NCI-H187 (cell line): Measurements from ENCODE around the gene DRICH1.
"Not testable (repeated sequence)": the region's sequence is repeated elsewhere in the genome, so short reads cannot be mapped to it uniquely, and the experiment has no call there.

Experiments used
- DNase-seq, 2 experiments: peaks; one replicate each; lab custom pipeline; 2025; lab: John Stamatoyannopoulos, UW

Gene DRICH1

GRCh38 chr22:23649071-23649501, 17.0 kb upstream of the DRICH1 start:
- no peak for DNase-seq

GRCh38 chr22:23646526-23646925, 14.4 kb upstream of the DRICH1 start:
- DNase-seq: not testable (repeated sequence)

- DNase-seq: not testable (repeated sequence)
Measured at GRCh38 chr22:23640206-23640605, 8.1 kb upstream of the DRICH1 start.

GRCh38 chr22:23639661-23640060, 7.5 kb upstream of the DRICH1 start:
- no peak for DNase-seq

- DNase-seq: no peak
Measured at GRCh38 chr22:23638611-23639010, 6.5 kb upstream of the DRICH1 start.

DNA sequence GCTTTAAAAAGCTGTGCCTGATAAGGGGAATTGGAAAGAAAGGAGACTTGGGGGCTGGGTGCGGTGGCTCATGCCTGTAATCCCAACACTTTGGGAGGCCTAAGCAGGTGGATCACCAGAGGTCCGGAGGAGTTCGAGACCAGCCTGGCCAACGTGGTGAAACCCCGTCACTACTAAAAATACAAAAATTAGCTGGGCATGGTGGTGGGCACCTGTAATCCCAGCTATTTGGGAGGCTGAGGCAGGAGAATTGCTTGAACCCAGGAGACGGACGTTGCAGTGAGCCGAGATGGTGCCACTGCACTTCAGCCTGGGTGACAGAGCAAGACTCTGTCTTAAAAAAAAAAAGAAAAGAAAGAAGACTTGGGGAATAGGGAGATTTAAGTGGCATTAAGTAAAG, 3.2 kb upstream of the DRICH1 start:
- not testable (repeated sequence) for DNase-seq

GRCh38 chr22:23628056-23628743, 3.9 kb downstream of the DRICH1 start:
- DNase-seq: not testable (repeated sequence)

- not testable (repeated sequence) for DNase-seq
Measured at GRCh38 chr22:23627401-23628055, 4.6 kb downstream of the DRICH1 start.

- no peak for DNase-seq
Measured at GRCh38 chr22:23626286-23626975, 5.7 kb downstream of the DRICH1 start.

- no peak for DNase-seq
Measured at GRCh38 chr22:23622634-23623033, 9.5 kb downstream of the DRICH1 start.

DNA sequence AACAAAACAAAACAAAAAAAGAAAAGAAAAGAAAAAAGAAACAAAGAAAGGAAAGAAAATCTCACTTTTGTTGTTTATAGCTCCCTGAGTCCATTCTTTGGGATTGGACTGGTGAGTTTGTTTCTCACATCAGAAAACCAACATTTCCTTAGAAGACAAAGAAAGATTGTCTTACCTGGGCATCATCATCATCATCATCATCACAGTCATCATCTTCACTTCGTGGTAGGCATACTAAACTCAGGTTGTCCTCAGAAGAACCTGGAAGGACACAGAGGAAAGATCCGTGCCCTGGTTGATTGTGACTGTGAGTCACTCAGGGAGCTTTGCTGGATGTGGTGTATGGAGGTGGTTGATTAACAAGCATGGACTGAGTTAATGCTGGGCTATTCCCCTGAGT, 10.2 kb downstream of the DRICH1 start:
- not testable (repeated sequence) for DNase-seq

DNA sequence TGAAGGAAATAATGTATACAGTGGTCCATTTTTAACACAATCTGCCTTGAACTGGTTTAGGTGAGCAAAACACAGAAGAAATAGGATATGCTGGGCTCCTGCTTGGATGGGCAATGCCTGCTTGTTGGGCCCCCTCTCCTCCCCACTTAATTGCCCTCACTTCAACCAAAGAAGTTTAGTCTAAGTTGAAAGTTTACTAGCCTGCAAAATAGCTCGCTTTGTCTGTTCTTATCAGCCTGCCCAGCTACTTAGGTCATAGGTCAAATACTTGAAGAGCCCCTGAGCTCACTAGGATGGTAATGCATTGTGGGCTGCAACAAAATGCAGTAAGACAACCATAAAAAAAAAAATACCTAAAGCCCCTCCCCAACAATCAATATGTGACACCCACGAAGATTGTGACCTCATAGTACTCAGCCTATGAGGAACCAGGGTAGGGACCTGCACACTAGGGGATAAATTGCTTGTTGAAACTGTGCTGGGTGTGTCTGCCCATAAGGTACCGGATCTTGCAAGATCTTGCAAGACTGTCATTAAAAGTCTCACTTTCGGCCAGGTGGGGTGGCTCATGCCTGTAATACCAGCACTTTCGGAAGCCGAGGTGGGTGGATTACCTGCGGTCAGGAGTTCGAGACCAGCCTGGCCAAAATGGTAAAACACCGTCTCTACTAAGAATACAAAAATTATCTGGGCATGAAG, 10.9 kb downstream of the DRICH1 start:
- DNase-seq: no peak

DNA sequence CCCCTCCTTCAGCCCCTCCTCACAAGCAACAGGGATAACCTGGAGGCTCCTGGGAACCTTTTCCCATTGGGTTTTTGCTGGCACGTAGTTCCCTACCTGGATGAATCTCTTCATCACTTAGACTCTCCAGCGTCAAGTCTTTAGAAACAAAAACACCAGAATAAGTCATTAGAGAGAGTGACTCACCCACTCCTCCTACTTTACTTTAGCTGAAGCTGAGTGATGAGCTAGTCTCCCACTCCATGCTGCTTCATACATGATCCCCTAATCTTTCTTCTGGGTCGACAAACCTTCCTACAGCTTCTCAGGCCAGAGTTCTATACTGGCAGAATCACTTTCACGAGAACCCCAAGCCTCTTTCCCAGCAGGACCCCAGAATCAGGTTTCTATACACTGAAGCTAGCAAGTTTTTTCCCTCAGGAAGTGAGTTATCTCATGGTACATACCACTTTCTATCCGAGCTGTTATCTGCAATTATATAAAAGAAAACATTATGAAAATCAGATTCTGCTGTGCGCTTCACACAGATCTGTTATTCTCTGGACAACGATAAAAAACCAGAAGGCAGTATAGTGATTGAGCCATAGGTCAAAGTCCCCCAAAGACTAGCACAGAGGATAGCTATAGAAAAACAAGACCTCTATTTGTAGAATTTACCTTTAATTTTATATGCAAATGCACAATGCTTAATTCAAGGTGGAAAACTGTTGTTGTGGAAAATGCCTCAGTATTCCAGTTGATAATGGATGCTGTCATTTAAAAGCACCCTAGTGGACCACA, 18.7 kb downstream of the DRICH1 start:
- DNase-seq: no peak

DNA sequence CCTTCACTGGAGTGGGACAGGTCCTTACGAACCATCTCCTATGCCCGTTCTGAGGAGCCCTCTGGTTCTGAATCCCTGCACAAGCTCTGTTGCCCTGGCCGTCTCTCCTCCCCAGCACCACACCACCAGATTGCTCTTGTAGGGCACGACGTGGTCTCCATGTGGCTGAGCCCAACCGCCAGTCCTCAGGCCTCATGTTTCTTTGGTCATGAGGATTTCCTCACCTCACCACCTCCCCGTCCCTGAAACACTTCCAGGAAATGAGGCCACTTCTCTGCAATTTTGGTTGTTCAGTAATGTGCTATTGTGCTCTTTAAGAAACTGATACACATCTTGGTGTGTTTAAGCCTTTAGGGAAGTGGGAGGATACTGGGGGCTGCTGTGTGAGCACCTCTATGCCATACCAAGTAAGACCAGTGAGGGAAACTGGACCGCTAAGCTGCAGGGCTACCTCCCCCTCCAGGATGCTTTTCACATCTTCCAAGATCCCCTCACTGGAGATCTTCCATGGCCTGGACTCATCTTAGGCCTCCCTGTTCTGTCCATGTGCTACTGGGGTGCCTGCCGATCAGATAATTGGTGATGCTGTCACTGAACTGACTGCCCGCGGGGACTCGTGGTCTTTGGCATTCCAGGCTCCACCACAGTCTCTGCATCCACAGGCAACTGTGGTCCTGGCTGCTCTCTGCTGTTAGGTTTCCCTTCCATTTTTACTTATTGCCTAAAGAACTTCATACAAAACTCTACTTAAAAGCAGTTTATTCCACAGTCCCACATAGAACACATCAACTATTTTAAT, 21.9 kb downstream of the DRICH1 start:
- DNase-seq: no peak

DNA sequence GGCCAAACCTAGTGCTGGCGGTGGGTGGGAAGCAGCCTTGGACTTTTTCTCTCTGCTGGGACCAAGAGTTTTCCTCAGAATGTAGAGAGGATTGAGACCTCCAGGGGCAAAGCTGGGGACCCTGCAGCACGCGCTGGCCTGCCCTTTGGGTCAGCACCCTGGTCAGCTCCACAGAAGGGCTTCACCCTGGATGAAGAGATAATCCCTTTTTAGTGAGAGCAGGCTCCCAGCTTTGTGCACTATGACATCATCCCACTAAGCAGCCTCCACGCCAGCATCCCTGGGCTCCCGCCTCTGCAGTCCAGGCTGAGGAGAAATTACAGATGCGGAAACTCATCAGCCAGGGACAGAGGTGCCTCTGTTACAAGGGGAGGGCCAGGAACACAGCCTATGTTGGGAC, 23.5 kb downstream of the DRICH1 start:
- no peak for DNase-seq

- no peak for DNase-seq
Measured at GRCh38 chr22:23606204-23607131, 25.7 kb downstream of the DRICH1 start.

GRCh38 chr22:23604939-23605712, 27.0 kb downstream of the DRICH1 start:
- DNase-seq: no peak

DNA sequence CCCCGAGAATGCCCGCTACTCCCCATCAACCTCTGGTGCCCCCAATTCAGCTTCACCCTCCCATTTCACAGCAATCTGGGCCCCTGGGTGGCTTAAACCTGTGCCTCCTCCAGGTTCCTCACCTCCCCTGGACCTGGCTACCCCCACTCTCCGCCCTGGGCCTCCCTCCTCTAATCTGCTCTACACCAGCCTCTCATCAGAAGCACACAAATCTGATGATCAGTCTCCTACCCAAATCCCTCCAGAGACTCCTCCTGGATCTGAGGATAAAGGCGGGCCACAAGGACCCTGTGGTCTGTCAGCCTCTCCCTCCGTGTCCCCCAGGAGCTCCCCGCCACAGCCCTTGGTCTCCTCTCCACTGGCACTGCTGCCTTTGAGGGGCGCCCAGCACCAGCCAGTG, 28.9 kb downstream of the DRICH1 start:
- DNase-seq: no peak
